Measurements from ENCODE around the gene CAPN6.

CAPN6 gene

GRCh38 chrX:111254896-111255693 is 15.2 kb downstream of the CAPN6 start:
- no peaks in the 10 kb centered on the region for H3K9me3 ChIP-seq
- TF ChIP-seq CTCF (IDR thresholded peaks at IDR 0.05; ENCODE audit: low read depth, low read length): no peak
- no peak for DNase-seq
- no peaks in the 10 kb centered on the region for H3K27me3 ChIP-seq
- H3K36me3 ChIP-seq: no peaks in the 10 kb centered on the region
- H3K4me3 ChIP-seq (ENCODE audit: low read depth, low read length): no peak overlapping the region
- H3K4me1 ChIP-seq: no peaks in the 10 kb centered on the region

GRCh38 chrX:111244235-111244750 is 26.0 kb downstream of the CAPN6 start:
- H3K9me3 ChIP-seq: no peaks in the 10 kb centered on the region
- DNase-seq: no peak
- no peaks in the 10 kb centered on the region for H3K36me3 ChIP-seq
- no peaks in the 10 kb centered on the region for H3K4me1 ChIP-seq
- TF ChIP-seq CTCF (IDR thresholded peaks at IDR 0.05; ENCODE audit: low read depth, low read length): peak; percentile 54
- H3K4me3 ChIP-seq (ENCODE audit: low read depth, low read length): no peak overlapping the region
- H3K27me3 ChIP-seq: no peaks in the 10 kb centered on the region

- Histone ChIP-seq H3K9me3 (no peaks in the 10 kb centered on the region), H3K4me1 (no peaks in the 10 kb centered on the region), H3K27me3 (no peaks in the 10 kb centered on the region), H3K4me3 (ENCODE audit: low read depth, low read length) (no peak overlapping the region), H3K36me3 (no peaks in the 10 kb centered on the region)
- DNase-seq: no peak
- no peak for TF ChIP-seq CTCF (IDR thresholded peaks at IDR 0.05; ENCODE audit: low read depth, low read length)
These were observed 53.9 kb downstream of the CAPN6 start for GRCh38 chrX:111216293-111216801.

- Histone ChIP-seq H3K36me3 (no peaks in the 10 kb centered on the region), H3K4me1 (no peaks in the 10 kb centered on the region), H3K9me3 (no peaks in the 10 kb centered on the region), H3K4me3 (ENCODE audit: low read depth, low read length) (no peak overlapping the region), H3K27me3 (no peaks in the 10 kb centered on the region)
- DNase-seq: no peak
- TF ChIP-seq CTCF (IDR thresholded peaks at IDR 0.05; ENCODE audit: low read depth, low read length): no peak
These were observed 62.4 kb downstream of the CAPN6 start for GRCh38 chrX:111207851-111208250.

GRCh38 chrX:111200327-111200726 is 70.0 kb downstream of the CAPN6 start:
- Histone ChIP-seq H3K27me3 (no peaks in the 10 kb centered on the region), H3K4me3 (ENCODE audit: low read depth, low read length) (no peak overlapping the region), H3K4me1 (no peaks in the 10 kb centered on the region), H3K36me3 (no peaks in the 10 kb centered on the region), H3K9me3 (no peaks in the 10 kb centered on the region)
- DNase-seq: no peak
- TF ChIP-seq CTCF (IDR thresholded peaks at IDR 0.05; ENCODE audit: low read depth, low read length): no peak

GRCh38 chrX:111199505-111199904 is 70.8 kb downstream of the CAPN6 start:
- H3K27me3 ChIP-seq: no peaks in the 10 kb centered on the region
- no peak for TF ChIP-seq CTCF (IDR thresholded peaks at IDR 0.05; ENCODE audit: low read depth, low read length)
- no peaks in the 10 kb centered on the region for H3K4me1 ChIP-seq
- no peak overlapping the region for H3K4me3 ChIP-seq (ENCODE audit: low read depth, low read length)
- no peaks in the 10 kb centered on the region for H3K9me3 ChIP-seq
- no peaks in the 10 kb centered on the region for H3K36me3 ChIP-seq
- no peak for DNase-seq
